Loucy (cell line): ENCODE results near the gene ZIM2.

Source experiments
- H2AFZ ChIP-seq: fragments of 200-600 bp; sonication (generic); 2 replicates; pipeline ENCODE4 v1.6.0; 2016; ENCODE audit warnings: antibody characterized with exemption, mild to moderate bottlenecking, low read length, moderate library complexity
- H3F3A ChIP-seq: fragments of 200-600 bp; 2 replicates; pipeline ENCODE4 v1.6.0; 2016; ENCODE audit warnings: antibody characterized with exemption, low read depth, mild to moderate bottlenecking
- H3K27me3 ChIP-seq: fragments of 200-600 bp; sonication (generic); 2 replicates; pipeline ENCODE4 v1.6.1; 2014; ENCODE audit warnings: low read length, mild to moderate bottlenecking; ENCODE audit not compliant: insufficient read depth, poor library complexity, severe bottlenecking
- H3K36me3 ChIP-seq: fragments of 200-600 bp; sonication (generic); 2 replicates; pipeline ENCODE4 v1.6.1; 2016; ENCODE audit warnings: low read length; ENCODE audit not compliant: insufficient read depth
- H3K4me1 ChIP-seq: fragments of 200-600 bp; sonication (generic); 2 replicates; pipeline ENCODE4 v1.5.1; 2014; ENCODE audit warnings: low read length, mild to moderate bottlenecking; ENCODE audit not compliant: insufficient read depth, poor library complexity, severe bottlenecking
- H3K4me2 ChIP-seq: fragments of 200-600 bp; sonication (generic); 2 replicates; pipeline ENCODE4 v1.6.0; 2014; ENCODE audit warnings: antibody characterized with exemption, low read length, low read depth, mild to moderate bottlenecking; ENCODE audit not compliant: poor library complexity, severe bottlenecking
- H3K4me3 ChIP-seq: fragments of 200-600 bp; sonication (generic); 2 replicates; pipeline ENCODE4 v1.5.1; 2014; ENCODE audit warnings: low read length, mild to moderate bottlenecking, mixed read lengths; ENCODE audit not compliant: poor library complexity, severe bottlenecking
- H3K79me2 ChIP-seq: fragments of 200-600 bp; sonication (generic); 2 replicates; pipeline ENCODE4 v1.6.1; 2014; ENCODE audit warnings: low read length; ENCODE audit not compliant: insufficient read depth
- H3K9ac ChIP-seq: fragments of 200-600 bp; sonication (generic); 2 replicates; pipeline ENCODE4 v1.6.0; 2014; ENCODE audit warnings: mild to moderate bottlenecking, low read depth, low read length, moderate library complexity; ENCODE audit not compliant: poor library complexity, severe bottlenecking
- H3K9me2 ChIP-seq: fragments of 200-600 bp; sonication (generic); replicated peaks from 2 replicates; pipeline ENCODE4 v1.6.1; 2016; ENCODE audit warnings: low read depth, low read length, mixed read lengths
- H3K9me3 ChIP-seq: fragments of 200-600 bp; sonication (generic); 2 replicates; pipeline ENCODE4 v1.6.1; 2014; ENCODE audit warnings: mild to moderate bottlenecking, antibody characterized with exemption, low read length, low read depth; ENCODE audit not compliant: insufficient read depth
- H4K20me1 ChIP-seq: fragments of 200-600 bp; sonication (generic); 2 replicates; pipeline ENCODE4 v1.6.0; 2014; ENCODE audit warnings: antibody characterized with exemption, low read length, mild to moderate bottlenecking; ENCODE audit not compliant: insufficient read depth, poor library complexity, severe bottlenecking
- CTCF ChIP-seq: fragments of 200-600 bp; sonication (generic); conservative IDR thresholded peaks from 2 replicates; pipeline ENCODE4 v1.5.1; 2014; ENCODE audit warnings: mild to moderate bottlenecking, antibody characterized with exemption, low read length
- EZH2phosphoT487 ChIP-seq: fragments of 200-600 bp; IDR thresholded peaks from 2 replicates; pipeline ENCODE4 v1.6.1; 2018; ENCODE audit warnings: antibody characterized with exemption, mild to moderate bottlenecking, moderate library complexity, borderline replicate concordance

The ZIM2 gene

GRCh38 chr19:56839652-56840450, 675 bp downstream of the ZIM2 start:
- Histone ChIP-seq H3K9me2 (no peaks in the 10 kb centered on the region), H4K20me1 (no peaks in the 10 kb centered on the region), H3K27me3 (no peaks in the 10 kb centered on the region), H3K36me3 (no peaks in the 10 kb centered on the region), H2AFZ (no peak overlapping the region), H3K4me1 (no peaks in the 10 kb centered on the region), H3K9ac (no peak overlapping the region), H3K4me2 (no peak overlapping the region), H3K79me2 (no peaks in the 10 kb centered on the region), H3K9me3 (peaks cover 15% of the 10 kb centered on the region; the same call in 1 of the 2 replicates), H3K4me3 (no peak overlapping the region), H3F3A (no peaks in the 10 kb centered on the region)
- TF ChIP-seq EZH2phosphoT487 (no peak), CTCF (no peak)

GRCh38 chr19:56838909-56839651, 1.4 kb downstream of the ZIM2 start:
- H3K36me3 ChIP-seq = no peaks in the 10 kb centered on the region
- no peaks in the 10 kb centered on the region for H3K9me2 ChIP-seq

More at GRCh38 chr19:56838909-56839651, 1.4 kb downstream of the ZIM2 start:
- no peaks in the 10 kb centered on the region for H3K79me2 ChIP-seq
- no peak overlapping the region for H3K4me3 ChIP-seq
- TF ChIP-seq EZH2phosphoT487 = no peak
- TF ChIP-seq CTCF = no peak
- H3K4me2 ChIP-seq = no peak overlapping the region
- H3F3A ChIP-seq = no peaks in the 10 kb centered on the region
- no peak overlapping the region for H2AFZ ChIP-seq
- H3K4me1 ChIP-seq = no peaks in the 10 kb centered on the region
- no peaks in the 10 kb centered on the region for H4K20me1 ChIP-seq
- no peak overlapping the region for H3K9ac ChIP-seq
- peaks cover 19% of the 10 kb centered on the region; the same call in 1 of the 2 replicates for H3K9me3 ChIP-seq
- no peaks in the 10 kb centered on the region for H3K27me3 ChIP-seq
